ENCODE results near the gene ADARB2. TPM values are rescaled to one million over a fixed set of nuclear protein-coding genes. Genes with fewer than 3 reads are reported as not detected.

The ADARB2 gene
- total RNA-seq, 1 experiment from 2014 or later: not detected

DNA sequence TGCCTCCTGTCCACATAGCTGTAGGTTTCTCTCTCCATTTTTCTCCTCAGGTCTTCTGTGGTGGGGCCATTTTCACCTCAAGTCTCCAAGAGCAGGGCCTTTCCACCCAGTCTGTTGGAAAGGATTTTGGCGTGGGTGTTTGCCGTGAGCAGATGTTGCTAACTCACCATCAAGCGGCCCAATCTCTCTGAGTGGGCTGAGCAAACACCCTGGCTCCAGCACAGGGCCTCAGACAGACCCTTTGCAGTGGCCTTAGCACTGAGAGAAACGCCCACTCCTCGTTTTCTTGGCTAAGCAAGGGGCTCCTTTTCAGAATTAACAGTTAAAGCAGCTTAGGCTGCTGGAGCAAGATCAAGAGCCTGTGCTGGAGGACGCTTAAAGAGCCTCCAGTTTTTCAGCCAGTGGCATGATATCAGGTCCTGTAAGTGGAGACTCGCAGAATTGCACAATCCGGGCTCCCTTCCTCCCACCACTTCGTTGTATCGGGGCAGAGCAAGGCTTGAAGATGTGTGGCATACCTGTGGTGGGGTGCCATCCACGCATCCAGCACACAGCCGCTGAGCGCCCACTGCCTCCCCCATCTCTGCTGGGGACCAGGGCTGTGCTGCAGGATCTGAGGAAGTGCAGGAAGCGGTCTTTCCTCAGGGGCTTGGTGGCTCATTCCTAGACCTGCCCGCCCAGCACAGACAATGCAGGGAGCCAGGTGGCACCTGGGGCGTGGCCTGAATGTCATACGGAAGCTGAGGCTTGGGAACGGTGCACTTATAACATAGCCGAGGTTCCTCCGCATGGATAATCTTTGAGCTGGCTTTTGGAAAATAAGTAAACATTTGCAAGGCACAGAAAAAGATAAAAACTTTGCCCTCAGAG lies 142.7 kb downstream of the ADARB2 start:
- intact Hi-C loops (cut with micrococcal nuclease; ENCODE audit: unreplicated experiment): no loop called here
- DNase-seq: no peak
- Mint-ChIP-seq H3K27ac (ENCODE audit: unreplicated experiment) (no peak overlapping the region), H3K4me3 (ENCODE audit: low read depth, unreplicated experiment) (no peak overlapping the region), H3K9me3 (ENCODE audit: low read depth, unreplicated experiment) (peaks cover 8% of the 10 kb centered on the region), H3K4me1 (ENCODE audit: low read depth, unreplicated experiment) (no peaks in the 10 kb centered on the region), H3K27me3 (ENCODE audit: unreplicated experiment) (peaks cover 27% of the 10 kb centered on the region), H3K36me3 (ENCODE audit: insufficient read depth, unreplicated experiment) (no peaks in the 10 kb centered on the region)
- no TSS peak for BruUV-seq (replicated peaks)
- CTCF ChIA-PET: no interaction called here
- no peak for TF ChIP-seq CTCF (IDR thresholded peaks at IDR 0.05; ENCODE audit: unreplicated experiment)

DNA sequence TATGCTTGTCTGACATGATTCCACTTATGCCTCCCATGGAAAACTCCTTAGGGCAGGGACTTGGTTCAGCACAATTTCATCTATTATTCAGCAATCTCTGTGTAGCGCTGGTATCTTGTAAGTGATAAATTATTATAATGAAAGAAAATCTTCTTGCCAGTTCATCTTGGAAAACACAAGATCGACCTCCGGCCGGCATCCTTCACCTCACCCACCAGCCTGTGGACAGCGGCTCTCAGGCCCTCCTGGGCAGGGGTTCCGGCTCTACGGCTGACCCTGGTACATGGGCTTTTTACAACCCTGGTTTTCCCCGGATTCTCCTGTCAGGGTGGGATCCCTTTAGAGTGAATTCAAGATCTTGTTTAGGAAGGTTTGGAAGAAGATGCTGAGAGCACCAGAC lies 145.6 kb downstream of the ADARB2 start:
- CTCF ChIA-PET: no interaction called here
- peaks cover 9% of the 10 kb centered on the region for H3K27me3 Mint-ChIP-seq (ENCODE audit: unreplicated experiment)

DNA sequence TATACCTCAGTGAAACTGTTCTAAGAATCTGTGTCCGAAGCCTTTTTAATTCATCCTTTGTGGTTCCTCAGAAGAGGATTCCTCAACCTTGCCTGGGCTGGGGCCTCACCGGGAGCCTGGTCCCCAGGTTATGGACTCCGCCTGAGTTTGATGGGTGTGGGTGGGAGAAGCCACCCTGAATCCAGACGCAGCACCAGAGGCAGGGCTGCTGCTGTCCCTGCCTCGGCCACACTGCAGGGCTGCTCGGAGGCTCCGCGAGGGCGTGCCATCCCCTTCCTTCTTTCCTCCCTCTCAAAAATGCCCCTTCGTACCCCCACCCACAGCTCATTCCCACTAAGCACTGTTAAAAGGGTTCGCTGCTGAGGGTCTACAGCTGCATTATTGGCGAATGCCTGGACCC lies 146.3 kb downstream of the ADARB2 start:
- TF ChIP-seq CTCF (IDR thresholded peaks at IDR 0.05; ENCODE audit: unreplicated experiment): no peak
- Mint-ChIP-seq H3K36me3 (ENCODE audit: insufficient read depth, unreplicated experiment) (no peaks in the 10 kb centered on the region), H3K9me3 (ENCODE audit: low read depth, unreplicated experiment) (peaks cover 2% of the 10 kb centered on the region), H3K4me3 (ENCODE audit: low read depth, unreplicated experiment) (no peak overlapping the region), H3K27me3 (ENCODE audit: unreplicated experiment) (peaks cover 2% of the 10 kb centered on the region), H3K4me1 (ENCODE audit: low read depth, unreplicated experiment) (no peaks in the 10 kb centered on the region), H3K27ac (ENCODE audit: unreplicated experiment) (no peak overlapping the region)
- CTCF ChIA-PET: no interaction called here
- DNase-seq: no peak
- intact Hi-C loops (cut with micrococcal nuclease; ENCODE audit: unreplicated experiment): no loop called here
- no TSS peak for BruUV-seq (replicated peaks)

More for the DNA sequence above, 145.6 kb downstream of the ADARB2 start:
- TF ChIP-seq CTCF (IDR thresholded peaks at IDR 0.05; ENCODE audit: unreplicated experiment): no peak
- no peak overlapping the region for H3K4me3 Mint-ChIP-seq (ENCODE audit: low read depth, unreplicated experiment)
- H3K36me3 Mint-ChIP-seq (ENCODE audit: insufficient read depth, unreplicated experiment): no peaks in the 10 kb centered on the region
- BruUV-seq (replicated peaks): no TSS peak
- no peak for DNase-seq
- no peak overlapping the region for H3K27ac Mint-ChIP-seq (ENCODE audit: unreplicated experiment)
- intact Hi-C loops (cut with micrococcal nuclease; ENCODE audit: unreplicated experiment): no loop called here
- H3K4me1 Mint-ChIP-seq (ENCODE audit: low read depth, unreplicated experiment): no peaks in the 10 kb centered on the region
- peaks cover 8% of the 10 kb centered on the region for H3K9me3 Mint-ChIP-seq (ENCODE audit: low read depth, unreplicated experiment)

DNA sequence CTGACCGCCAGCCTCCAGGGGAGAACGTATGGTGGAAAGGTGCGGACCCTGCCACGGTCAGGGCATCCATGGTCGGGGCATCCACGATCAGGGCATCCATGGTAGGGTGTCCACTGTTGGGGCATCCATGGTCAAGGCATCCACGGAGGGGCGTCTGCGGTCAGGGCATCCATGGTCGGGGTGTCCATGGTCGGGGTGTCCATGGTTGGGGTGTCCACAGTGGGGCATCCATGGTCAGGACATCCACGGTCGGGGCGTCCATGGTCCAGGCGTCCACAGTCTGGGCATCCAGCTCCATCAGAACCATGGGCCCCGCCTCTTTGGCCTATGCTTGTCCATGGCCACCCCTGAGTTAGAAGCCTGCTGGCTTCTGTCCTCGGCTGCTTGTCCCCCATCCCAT lies 148.1 kb downstream of the ADARB2 start:
- H3K4me3 Mint-ChIP-seq (ENCODE audit: low read depth, unreplicated experiment): no peak overlapping the region
- no peaks in the 10 kb centered on the region for H3K4me1 Mint-ChIP-seq (ENCODE audit: low read depth, unreplicated experiment)
- no peak for DNase-seq
- no TSS peak for BruUV-seq (replicated peaks)
- intact Hi-C loops (cut with micrococcal nuclease; ENCODE audit: unreplicated experiment): no loop called here
- no peak overlapping the region for H3K27ac Mint-ChIP-seq (ENCODE audit: unreplicated experiment)
- H3K9me3 Mint-ChIP-seq (ENCODE audit: low read depth, unreplicated experiment): peaks cover 6% of the 10 kb centered on the region
- TF ChIP-seq CTCF (IDR thresholded peaks at IDR 0.05; ENCODE audit: unreplicated experiment): no peak
- CTCF ChIA-PET: no interaction called here
- H3K36me3 Mint-ChIP-seq (ENCODE audit: insufficient read depth, unreplicated experiment): no peaks in the 10 kb centered on the region
- H3K27me3 Mint-ChIP-seq (ENCODE audit: unreplicated experiment): no peaks in the 10 kb centered on the region

All from Calu3 (cell line).